GM21390 (cell line): ENCODE measurements around the gene DLD.
"Not testable (repeated sequence)": the region's sequence is repeated elsewhere in the genome, so short reads cannot be mapped to it uniquely, and the experiment has no call there.

ENCODE experiments used
- ATAC-seq: cut with Tn5 transposase; IDR thresholded peaks from one replicate; pipeline ENCODE4 v1.9.1; 2021; ENCODE audit not compliant: unreplicated experiment

DLD gene

GRCh38 chr7:107890962-107891635 lies at the start of gene DLD:
DLD (plus strand) TSS chr7:107891183; CDS start chr7:107891251, 68 bp downstream.
- ATAC-seq: peak; percentile 99

GRCh38 chr7:107842213-107842612 lies 48.8 kb upstream of the DLD start:
- ATAC-seq: no peak

GRCh38 chr7:107843184-107843583 lies 47.8 kb upstream of the DLD start:
- ATAC-seq: no peak

GRCh38 chr7:107846324-107846723 lies 44.7 kb upstream of the DLD start:
- no peak for ATAC-seq

- ATAC-seq: no peak
Observed at GRCh38 chr7:107847168-107847835, 43.7 kb upstream of the DLD start.

- not testable (repeated sequence) for ATAC-seq
Observed at GRCh38 chr7:107847836-107848175, 43.2 kb upstream of the DLD start.

- not testable (repeated sequence) for ATAC-seq
Observed at GRCh38 chr7:107848211-107848610, 42.8 kb upstream of the DLD start.

- ATAC-seq: no peak
Observed at GRCh38 chr7:107850216-107850615, 40.8 kb upstream of the DLD start.

- ATAC-seq: no peak
Observed at GRCh38 chr7:107850643-107851042, 40.3 kb upstream of the DLD start.

- ATAC-seq: no peak
Observed at GRCh38 chr7:107854454-107854853, 36.5 kb upstream of the DLD start.

GRCh38 chr7:107854989-107855388 lies 36.0 kb upstream of the DLD start:
- ATAC-seq: no peak

- peak; percentile 64 for ATAC-seq
Observed at GRCh38 chr7:107856806-107857540, 34.0 kb upstream of the DLD start.

GRCh38 chr7:107857541-107857912 lies 33.5 kb upstream of the DLD start:
- ATAC-seq: no peak

- ATAC-seq: no peak
Observed at GRCh38 chr7:107858280-107858679, 32.7 kb upstream of the DLD start.

GRCh38 chr7:107860279-107860961 lies 30.6 kb upstream of the DLD start:
- ATAC-seq: no peak

- ATAC-seq: no peak
Observed at GRCh38 chr7:107860981-107861652, 29.9 kb upstream of the DLD start.

- ATAC-seq: no peak
Observed at GRCh38 chr7:107865956-107866775, 24.8 kb upstream of the DLD start.

GRCh38 chr7:107867858-107868466 lies 23.0 kb upstream of the DLD start:
- no peak for ATAC-seq

GRCh38 chr7:107870427-107871000 lies 20.5 kb upstream of the DLD start:
- no peak for ATAC-seq
